Smooth muscle cell (in vitro differentiated cells): ENCODE data around the gene RAI1. TPM values are rescaled to one million over a fixed set of nuclear protein-coding genes. Genes with fewer than 3 reads are reported as not detected.

Experiments
- DNase-seq: peaks from one replicate; lab custom pipeline; 2025; ENCODE audit not compliant: unreplicated experiment; lab: John Stamatoyannopoulos, UW
- H2AFZ ChIP-seq: fragments of 200-600 bp; sonication (generic); 2 replicates; pipeline ENCODE4 v1.6.0; 2016; ENCODE audit warnings: antibody characterized with exemption, low read depth, mild to moderate bottlenecking
- H3F3A ChIP-seq: fragments of 200-600 bp; sonication (generic); 2 replicates; pipeline ENCODE4 v1.6.0; 2017; ENCODE audit warnings: antibody characterized with exemption, low read depth
- H3K27ac ChIP-seq: fragments of 200-600 bp; sonication (generic); 2 replicates; pipeline ENCODE4 v1.5.1; 2016; ENCODE audit warnings: low read depth, mild to moderate bottlenecking
- H3K27me3 ChIP-seq: fragments of 200-600 bp; sonication (generic); 2 replicates; pipeline ENCODE4 v1.6.1; 2016; ENCODE audit warnings: low read depth, mild to moderate bottlenecking
- H3K36me3 ChIP-seq: fragments of 200-600 bp; sonication (generic); 2 replicates; pipeline ENCODE4 v1.5.1; 2016; ENCODE audit warnings: low read depth
- H3K4me1 ChIP-seq: fragments of 200-600 bp; sonication (generic); 2 replicates; pipeline ENCODE4 v1.5.1; 2016; ENCODE audit warnings: low read depth
- H3K4me2 ChIP-seq: fragments of 200-600 bp; sonication (generic); 2 replicates; pipeline ENCODE4 v1.6.0; 2016; ENCODE audit warnings: mild to moderate bottlenecking
- H3K4me3 ChIP-seq: fragments of 200-600 bp; sonication (generic); 2 replicates; pipeline ENCODE4 v1.5.1; 2016; ENCODE audit warnings: mild to moderate bottlenecking
- H3K79me2 ChIP-seq: fragments of 200-600 bp; sonication (generic); 2 replicates; pipeline ENCODE4 v1.6.0; 2016; ENCODE audit warnings: low read depth, mild to moderate bottlenecking
- H3K9ac ChIP-seq: fragments of 200-600 bp; sonication (generic); 2 replicates; pipeline ENCODE4 v1.6.0; 2016; ENCODE audit warnings: low read depth
- H3K9me3 ChIP-seq: fragments of 200-600 bp; sonication (generic); replicated peaks from 2 replicates; pipeline ENCODE4 v1.5.1; 2016; ENCODE audit warnings: low read depth
- H4K20me1 ChIP-seq: fragments of 200-600 bp; sonication (generic); 2 replicates; pipeline ENCODE4 v1.6.0; 2016; ENCODE audit warnings: low read depth
- WGBS: methylation state at CpG from one replicate; pipeline ENCODE4 v1.1.7; 2016; ENCODE audit warnings: low lambda C conversion rate; 5-methylcytosine and 5-hydroxymethylcytosine counted together
- polyA plus RNA-seq: library from polyadenylated mRNA; unstranded; fragments of >200 nt; fragmentation: Nextera tagmentation; extraction: Ambion mirVana; gene quantifications from 2 replicates; pipeline ENCODE4 v1.2.1, GENCODE V29; 2016
- total RNA-seq: library from RNA; depleted of rRNA; stranded (reverse); fragments of >200 nt; gene quantifications from 2 replicates; pipeline ENCODE4 v1.2.3, GENCODE V29; 2014
- TF ChIP-seq, protein P1 (sequence below): fragments of 200-600 bp; sonication (generic); IDR thresholded peaks from 2 replicates; pipeline ENCODE4 v1.5.1; 2017; ENCODE audit warnings: borderline replicate concordance, mild to moderate bottlenecking, antibody characterized with exemption; ENCODE audit not compliant: insufficient read depth, poor library complexity, severe bottlenecking

Gene RAI1
- total and polyA plus RNA-seq, 2 experiments from 2014 or later = 11.1 to 17.6 TPM

DNA sequence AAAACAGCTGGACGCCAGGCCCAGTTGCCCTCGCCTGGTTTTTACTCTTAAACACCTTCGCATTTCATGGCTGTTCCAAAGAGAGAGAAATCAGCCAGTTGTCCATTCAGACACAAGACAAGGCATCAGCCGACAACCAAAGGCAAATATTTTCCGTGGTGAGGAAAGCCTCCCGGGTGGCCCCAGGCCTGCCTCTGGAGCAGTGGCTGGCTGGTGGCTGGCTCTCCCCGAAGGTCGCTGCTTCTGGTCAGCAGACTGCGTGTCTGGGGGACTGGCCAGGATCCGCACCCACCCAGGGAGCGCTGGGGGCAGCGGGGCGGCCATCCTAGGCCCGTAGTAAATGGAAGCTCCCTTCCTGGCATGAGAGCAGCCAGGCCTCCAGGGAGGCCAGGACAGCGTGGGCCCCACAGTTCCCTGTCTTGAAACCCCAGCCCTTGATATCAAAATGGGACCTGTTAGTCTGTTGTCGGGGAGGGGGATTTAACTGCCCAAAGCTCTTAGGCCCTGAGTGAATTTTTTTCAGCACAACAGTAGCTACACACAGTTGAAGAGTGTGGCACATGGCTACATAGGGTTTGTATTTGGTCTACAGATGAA, 97.9 kb downstream of the RAI1 start:
- H3K9me3 ChIP-seq = no peaks in the 10 kb centered on the region
- H3K36me3 ChIP-seq = no peaks in the 10 kb centered on the region
- peaks cover 37% of the 10 kb centered on the region for H3F3A ChIP-seq
- H3K4me1 ChIP-seq = peaks cover 49% of the 10 kb centered on the region
- peaks cover 62% of the 10 kb centered on the region for H3K79me2 ChIP-seq
- peaks cover 100% of the 10 kb centered on the region for H4K20me1 ChIP-seq
- no peak overlapping the region for H3K4me3 ChIP-seq
- no peak overlapping the region for H2AFZ ChIP-seq
- 40% methylated on average over 16 of the region's 16 CpGs for WGBS
- peak overlapping the region; percentile 70 for H3K27ac ChIP-seq
- H3K4me2 ChIP-seq = peak overlapping the region; percentile 18
- no peak for DNase-seq
- TF ChIP-seq, protein P1, sequence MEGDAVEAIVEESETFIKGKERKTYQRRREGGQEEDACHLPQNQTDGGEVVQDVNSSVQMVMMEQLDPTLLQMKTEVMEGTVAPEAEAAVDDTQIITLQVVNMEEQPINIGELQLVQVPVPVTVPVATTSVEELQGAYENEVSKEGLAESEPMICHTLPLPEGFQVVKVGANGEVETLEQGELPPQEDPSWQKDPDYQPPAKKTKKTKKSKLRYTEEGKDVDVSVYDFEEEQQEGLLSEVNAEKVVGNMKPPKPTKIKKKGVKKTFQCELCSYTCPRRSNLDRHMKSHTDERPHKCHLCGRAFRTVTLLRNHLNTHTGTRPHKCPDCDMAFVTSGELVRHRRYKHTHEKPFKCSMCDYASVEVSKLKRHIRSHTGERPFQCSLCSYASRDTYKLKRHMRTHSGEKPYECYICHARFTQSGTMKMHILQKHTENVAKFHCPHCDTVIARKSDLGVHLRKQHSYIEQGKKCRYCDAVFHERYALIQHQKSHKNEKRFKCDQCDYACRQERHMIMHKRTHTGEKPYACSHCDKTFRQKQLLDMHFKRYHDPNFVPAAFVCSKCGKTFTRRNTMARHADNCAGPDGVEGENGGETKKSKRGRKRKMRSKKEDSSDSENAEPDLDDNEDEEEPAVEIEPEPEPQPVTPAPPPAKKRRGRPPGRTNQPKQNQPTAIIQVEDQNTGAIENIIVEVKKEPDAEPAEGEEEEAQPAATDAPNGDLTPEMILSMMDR = no peak
- H3K27me3 ChIP-seq = no peaks in the 10 kb centered on the region
- no peak overlapping the region for H3K9ac ChIP-seq

DNA sequence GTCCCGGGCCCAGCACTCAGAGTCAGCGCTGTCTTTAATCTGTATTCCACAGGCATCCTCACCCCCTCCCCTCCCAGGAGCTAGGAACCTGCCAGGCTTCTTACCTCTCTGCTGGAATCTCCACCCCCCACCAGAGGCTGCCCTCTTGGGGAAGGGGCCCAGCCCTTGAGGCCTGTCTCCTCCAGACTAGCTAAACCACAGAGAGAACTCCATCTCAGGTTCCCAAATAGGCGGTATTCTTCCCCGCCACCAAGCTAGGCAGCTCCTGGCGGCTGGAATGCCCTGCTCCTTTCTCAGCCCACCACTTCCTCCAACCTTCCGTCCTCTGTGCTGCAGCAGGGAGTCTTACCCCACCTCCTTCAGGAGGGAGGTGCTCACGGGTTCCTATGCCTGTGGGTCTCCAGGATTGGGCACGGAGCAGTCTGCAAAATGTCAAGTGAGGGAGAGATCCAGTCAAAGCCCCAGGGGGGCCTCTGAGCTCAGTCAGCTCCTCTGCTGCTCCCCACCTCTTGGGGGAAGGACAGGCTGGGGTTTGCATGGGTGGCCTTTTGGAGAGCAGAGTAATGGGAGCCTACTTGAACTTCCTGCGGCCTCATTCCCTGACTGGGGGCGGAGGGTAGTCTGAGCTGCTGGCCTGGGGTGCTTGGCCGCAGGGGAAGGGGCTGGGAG, 99.8 kb downstream of the RAI1 start:
- WGBS = 10% methylated on average over 10 of the region's 11 CpGs
- H3K27me3 ChIP-seq = no peaks in the 10 kb centered on the region
- no peak overlapping the region for H2AFZ ChIP-seq
- peak overlapping the region; percentile 60 for H3K4me3 ChIP-seq
- peaks cover 34% of the 10 kb centered on the region for H3F3A ChIP-seq
- H4K20me1 ChIP-seq = peaks cover 100% of the 10 kb centered on the region
- peaks cover 62% of the 10 kb centered on the region for H3K4me1 ChIP-seq
- H3K27ac ChIP-seq = peak overlapping the region; percentile 63
- H3K9me3 ChIP-seq = no peaks in the 10 kb centered on the region
- peak; percentile 45 for DNase-seq
- TF ChIP-seq, protein P1 = peak; percentile 42
- H3K79me2 ChIP-seq = peaks cover 62% of the 10 kb centered on the region
- no peak overlapping the region for H3K9ac ChIP-seq
- peak overlapping the region; percentile 99 for H3K4me2 ChIP-seq
- H3K36me3 ChIP-seq = no peaks in the 10 kb centered on the region

DNA sequence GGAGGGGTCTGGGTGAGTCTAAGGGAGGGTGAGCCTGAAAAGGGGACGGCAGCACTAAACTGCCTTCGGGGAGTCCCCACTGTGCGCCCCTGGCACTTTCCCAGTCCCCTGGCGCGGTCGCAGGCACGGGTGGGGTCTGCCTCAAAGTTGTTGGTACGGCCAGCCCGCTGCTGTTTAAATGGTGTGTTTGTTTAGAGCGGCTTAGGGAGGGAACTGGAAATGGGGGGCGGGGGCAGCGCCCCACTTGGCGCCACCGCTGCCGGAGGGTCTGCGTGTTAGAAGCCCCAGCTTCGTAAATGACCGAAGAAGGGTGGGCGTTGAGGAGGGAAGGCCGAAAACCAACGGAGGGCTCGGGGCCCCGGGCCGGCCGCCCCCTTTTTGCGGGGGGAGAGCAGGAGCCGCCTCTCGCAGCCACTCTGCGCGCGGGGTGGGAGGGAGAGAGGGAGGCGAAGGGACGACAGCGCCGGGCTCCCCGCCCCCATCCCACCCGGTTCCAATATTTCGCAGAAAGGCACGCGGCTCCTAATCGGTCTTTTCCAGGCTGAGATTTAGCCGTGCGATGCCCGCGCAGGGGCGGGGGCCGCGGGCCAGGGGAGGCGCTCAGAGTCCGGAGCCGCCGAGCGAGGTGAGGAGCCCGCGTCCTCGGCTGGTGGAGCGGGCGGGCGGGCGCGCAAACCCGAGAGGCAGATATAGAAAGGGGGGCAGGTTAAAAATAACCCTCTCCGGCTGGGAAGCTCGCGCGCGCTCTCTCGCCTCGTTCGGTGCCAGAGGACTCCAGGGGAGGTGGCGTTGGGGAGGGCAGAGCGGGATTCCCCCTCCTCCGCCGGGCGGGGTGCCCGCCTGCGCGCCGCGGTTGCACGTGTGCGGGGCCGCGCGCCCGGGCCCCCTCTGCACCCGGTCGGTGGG, 100.6 kb downstream of the RAI1 start:
- Histone ChIP-seq H2AFZ (no peak overlapping the region), H3K27ac (peak overlapping the region; percentile 63), H4K20me1 (peaks cover 100% of the 10 kb centered on the region), H3K4me1 (peaks cover 62% of the 10 kb centered on the region), H3F3A (peaks cover 34% of the 10 kb centered on the region), H3K79me2 (peaks cover 62% of the 10 kb centered on the region), H3K4me3 (peak overlapping the region; percentile 60), H3K4me2 (peak overlapping the region; percentile 99), H3K9ac (peak overlapping the region; percentile 26), H3K36me3 (no peaks in the 10 kb centered on the region), H3K27me3 (no peaks in the 10 kb centered on the region), H3K9me3 (no peaks in the 10 kb centered on the region)
- TF ChIP-seq, protein P1 = no peak
- peak; percentile 72 for DNase-seq
- WGBS = 2% methylated on average over 47 of the region's 88 CpGs
